Stimulated activated CD8-positive, alpha-beta memory T cell treated with anti-CD3 and anti-CD28 coated beads, Interleukin-7, amount 100 ng/mL, for 1 hour (primary cell): Measurements from ENCODE around the gene LINGO1.

Experiments
- DNase-seq, 2 donors: peaks; one replicate each; pipeline ENCODE4 v3.0.0-alpha.2; 2020; ENCODE audit warnings: low read depth in 2 of 2

Gene LINGO1

DNA sequence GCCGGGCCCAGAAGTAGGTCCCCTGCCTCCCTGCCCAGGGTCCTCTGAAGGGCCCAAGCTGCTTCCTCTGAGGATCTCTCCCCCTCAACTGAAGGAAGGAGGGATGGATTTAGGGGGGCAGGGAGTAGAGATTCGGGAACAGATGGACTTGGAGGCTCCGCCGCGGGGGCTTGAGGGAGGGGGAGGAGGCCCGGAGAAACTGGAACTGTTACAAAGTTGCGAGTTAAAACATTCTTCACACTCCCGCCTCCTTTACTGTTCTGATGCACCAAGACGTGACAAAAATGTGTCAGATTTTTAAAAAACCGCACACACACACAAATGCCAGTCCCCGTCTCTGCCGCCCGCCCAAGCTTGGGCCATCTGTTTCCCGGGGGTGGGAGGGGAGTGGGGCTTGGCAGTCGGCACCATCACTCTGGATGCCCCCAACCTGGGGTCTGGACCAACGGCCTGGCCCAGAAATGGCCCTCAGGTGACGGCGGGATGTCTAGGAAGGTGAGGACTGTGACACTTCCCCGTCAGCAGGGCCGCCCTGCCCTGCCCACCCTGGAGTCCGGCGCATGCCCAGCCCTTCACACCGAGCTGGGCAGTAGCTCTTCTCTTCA lies 25.0 kb upstream of the LINGO1 start:
- no peak for DNase-seq

DNA sequence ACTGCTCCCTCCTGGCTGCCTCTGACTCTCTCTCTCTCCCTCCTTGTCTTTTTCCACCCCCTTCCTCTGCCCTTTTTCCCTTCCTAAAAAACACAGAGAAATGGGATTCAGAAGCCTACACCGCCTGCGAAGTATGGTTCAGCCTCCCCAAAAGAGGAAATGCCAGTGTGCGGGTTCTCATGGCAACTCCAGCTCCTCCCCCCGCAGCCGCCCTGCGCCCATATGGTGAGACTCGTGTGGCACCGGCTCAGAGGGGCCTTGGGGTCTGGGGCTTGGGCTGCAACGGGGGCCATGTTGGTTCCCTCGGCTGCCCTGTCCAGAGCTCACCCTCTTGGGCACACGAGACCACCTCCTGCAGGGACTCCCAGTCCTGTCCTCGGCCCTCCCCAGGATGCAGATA lies 23.6 kb upstream of the LINGO1 start:
- no peak for DNase-seq

DNA sequence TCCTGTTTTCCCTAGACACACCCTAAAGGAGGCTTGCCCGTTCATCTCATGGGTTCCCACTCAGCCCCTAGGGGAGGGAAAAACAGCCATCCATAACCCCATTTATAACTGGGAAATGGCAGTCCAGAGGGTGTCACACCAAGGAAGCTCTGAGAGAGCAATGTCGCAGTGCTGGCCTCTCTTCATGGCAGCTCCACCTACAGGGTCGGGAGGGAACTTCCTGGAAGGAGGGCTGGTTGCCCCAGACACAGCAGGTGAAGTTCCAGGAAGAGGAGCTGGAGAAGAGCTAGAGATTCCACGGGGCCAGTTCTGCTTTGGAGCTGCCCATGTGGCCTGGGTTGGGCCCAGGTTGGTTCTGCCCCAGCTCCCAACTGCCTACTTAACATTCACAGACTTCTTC lies 22.3 kb upstream of the LINGO1 start:
- no peak for DNase-seq

DNA sequence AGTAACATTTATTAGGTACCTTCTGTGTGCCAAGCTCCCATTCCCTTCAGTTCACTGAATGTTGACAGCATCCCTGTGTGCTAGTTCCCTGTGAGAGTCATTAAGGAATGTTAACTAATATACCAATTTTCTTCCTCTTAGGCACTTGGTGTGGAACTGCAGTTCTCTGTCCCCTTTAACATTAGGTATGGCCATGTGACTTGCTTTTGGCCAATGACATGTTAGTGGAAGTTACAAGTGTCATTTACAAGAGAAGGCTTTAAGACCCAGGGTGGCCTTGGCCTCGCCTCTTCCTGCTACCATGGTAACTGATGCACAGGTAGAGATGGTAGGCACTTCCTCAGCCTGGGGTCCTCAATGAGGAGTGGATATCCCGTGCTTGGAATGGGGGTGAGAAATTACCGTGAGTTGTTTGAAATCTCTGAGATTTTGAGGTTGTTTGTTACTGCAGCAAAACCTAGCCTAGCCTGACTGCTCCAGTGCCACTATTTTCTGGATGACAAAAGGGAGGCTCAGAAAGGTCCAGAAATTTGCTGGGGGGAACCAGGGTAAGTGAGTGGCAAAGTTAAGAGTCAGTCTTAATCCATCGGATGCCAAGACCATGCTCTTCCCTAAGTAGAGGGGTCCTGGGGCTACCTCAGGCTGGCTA lies 21.2 kb upstream of the LINGO1 start:
- no peak for DNase-seq

DNA sequence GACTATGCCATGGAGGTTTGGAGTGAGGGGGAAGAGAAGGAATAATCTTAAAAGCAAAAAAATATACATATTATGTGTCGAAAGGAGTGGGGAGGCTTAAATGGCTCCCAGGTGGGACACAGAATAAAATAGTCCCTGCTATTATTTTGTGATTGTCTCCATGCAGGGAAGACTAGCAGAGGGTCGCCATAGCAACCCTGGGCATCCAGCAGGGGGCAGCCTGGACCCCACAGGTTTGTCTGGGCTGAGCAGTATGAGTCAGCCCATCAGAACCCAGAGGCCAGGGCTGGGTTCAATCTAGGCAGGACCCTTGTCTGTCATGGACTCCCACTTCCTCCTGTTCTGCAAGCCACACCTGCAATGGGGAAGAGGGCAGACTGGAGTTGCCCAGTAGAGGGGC lies 17.6 kb upstream of the LINGO1 start:
- no peak for DNase-seq

DNA sequence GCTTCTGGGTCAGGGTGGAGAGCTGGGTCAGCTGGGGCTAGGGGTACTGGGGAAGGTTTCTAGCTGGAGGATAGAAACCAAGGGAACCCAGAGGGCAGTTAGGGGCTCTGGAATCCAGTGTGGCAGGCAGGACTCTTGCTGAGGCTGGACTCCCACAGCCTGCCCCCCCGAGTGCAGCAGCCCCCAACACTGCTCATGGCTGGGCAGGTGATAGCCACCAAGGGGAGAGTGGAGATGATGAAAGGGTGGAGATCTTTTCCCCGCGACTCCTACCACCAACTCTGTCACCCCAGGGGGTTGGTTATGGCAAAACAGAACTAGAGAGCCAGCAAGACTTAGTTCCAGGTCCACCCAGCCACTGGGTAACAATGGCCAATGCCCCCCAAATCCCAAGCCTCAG lies 16.9 kb upstream of the LINGO1 start:
- no peak for DNase-seq

DNA sequence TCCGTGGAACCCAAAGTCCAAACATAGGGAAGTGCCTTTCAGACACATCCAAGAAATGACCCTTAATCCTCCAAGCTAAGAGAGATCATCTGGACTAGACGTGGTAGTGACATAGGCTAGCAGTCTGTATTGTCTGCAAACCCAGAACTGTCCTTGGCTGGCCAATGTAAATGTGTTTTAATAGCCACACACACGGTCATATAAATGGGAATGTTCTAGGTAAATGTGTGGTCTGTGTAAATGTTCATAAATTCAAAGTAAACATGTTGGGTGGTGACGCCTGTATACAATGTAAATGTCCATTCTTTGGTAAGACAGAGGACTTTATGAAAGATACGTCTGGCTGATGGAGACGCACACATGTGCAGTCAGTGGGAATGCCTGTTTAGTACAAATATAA lies 16.3 kb upstream of the LINGO1 start:
- no peak for DNase-seq

DNA sequence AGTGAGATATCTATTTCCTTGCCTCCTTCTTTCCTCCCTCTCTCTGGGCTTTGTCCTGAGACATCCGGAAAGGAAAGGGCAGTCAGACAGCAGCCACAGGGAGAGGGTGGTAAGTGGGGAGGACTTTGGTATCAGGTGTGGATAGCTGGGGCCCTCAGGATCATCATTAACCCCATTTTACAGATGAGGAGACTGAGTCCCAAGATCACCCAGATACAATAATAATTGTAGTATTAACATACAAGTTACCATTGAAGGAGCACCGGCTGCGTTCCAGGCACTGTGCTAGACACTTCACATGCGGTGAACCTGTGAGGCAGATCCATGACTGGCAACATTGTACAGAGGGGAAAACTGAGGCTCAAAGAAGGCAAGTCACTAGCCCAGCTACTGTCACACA lies 15.2 kb upstream of the LINGO1 start:
- DNase-seq = no peak

DNA sequence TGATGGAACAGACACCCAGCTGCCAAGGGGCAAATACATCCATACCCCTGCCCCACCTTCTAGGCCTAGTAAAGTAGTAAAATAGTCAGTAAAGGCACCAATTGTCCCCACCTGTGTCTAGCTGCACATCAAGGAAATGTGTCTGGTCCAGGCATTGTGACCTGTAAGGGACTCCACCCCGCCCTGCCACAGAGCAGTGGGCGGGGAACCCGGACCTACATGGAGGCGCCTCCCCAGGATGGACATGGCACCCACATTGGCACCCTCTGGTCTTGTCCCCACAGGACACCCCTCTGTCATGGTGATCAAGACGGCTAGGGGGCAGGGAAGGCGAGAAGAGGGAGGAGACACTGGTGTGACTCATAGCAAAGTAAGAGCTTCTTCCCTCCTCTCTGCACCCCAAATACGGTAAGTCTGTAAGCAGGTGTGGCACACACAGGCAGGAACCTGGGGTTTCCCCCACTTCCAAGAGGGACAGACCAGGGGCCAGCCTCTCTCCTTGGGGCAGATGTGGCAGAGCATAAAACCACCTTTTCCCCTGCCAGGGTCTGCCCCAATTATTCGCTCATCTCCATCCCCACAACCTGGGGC lies 13.5 kb upstream of the LINGO1 start:
- no peak for DNase-seq

DNA sequence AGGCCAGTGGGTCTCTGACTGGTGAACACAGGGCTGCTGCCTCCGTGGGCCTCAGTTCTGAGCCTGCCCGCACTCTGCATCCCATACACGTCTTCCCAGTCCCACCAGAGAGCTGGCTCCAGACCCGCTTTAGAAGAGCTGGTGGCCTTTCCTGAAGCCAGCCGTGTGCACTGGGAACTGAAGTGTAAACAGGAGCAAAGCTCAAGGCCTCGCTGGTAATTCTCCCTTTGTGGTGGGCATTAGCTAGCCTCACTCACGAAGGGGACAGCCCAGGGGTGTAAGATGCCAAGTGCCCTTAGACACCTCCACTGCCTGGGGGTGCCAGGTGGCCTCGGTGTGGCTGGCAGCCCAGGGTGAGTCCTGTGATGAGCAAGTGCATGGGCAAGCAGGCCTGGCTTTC lies 12.9 kb upstream of the LINGO1 start:
- no peak for DNase-seq

DNA sequence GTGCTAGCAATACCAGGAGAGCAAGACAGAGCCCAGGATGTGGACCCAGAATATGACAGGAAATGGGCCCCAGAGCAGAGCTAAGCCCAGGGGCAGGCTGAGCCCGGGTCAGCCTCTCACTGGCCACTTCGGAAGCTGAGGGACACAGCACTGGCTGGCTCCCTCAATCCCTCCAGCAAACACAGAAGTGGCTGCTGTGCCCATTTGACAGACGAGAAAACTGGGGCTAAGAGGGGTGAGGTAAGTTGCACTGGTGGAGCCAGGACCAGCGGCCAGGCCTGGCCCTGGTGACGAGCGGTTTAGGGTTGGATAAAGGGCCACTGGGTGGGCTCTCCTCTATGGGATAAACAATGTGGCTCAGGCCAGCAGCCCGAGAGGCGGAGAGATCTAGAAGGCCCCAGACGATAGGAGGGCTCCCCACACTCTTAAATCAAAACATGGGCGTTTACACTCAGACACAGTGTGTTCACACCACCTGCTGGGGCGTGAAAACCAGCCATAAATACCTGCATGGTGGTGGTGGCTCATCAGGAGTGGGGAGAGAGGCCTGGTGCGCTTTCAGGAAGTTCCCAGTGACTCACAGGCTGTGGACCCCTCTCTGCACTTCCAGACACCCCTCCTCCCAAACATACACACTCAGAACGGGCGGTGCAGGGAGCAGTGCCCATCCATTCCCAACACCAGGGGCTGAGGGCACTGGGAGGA lies 12.0 kb upstream of the LINGO1 start:
- DNase-seq = no peak

DNA sequence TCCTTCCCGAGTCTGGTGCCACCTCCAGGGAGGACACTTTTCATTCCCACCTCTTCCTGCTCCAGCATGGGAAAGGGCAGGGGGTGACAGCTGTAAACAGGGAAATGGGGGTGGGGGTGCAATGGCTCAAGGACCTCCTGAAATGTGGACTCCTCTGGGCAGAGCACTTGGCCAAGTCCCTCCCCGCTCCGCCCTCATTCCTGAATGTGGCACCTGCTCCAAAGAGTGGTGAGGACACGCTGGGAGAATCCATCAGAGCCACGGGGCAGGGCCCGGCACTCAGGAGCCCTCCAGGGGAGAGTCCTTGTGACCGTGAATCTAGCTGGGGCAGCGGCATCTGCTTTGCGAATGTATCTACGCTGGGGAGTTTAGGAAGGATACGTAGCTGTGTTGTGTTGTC lies 11.1 kb upstream of the LINGO1 start:
- no peak for DNase-seq

DNA sequence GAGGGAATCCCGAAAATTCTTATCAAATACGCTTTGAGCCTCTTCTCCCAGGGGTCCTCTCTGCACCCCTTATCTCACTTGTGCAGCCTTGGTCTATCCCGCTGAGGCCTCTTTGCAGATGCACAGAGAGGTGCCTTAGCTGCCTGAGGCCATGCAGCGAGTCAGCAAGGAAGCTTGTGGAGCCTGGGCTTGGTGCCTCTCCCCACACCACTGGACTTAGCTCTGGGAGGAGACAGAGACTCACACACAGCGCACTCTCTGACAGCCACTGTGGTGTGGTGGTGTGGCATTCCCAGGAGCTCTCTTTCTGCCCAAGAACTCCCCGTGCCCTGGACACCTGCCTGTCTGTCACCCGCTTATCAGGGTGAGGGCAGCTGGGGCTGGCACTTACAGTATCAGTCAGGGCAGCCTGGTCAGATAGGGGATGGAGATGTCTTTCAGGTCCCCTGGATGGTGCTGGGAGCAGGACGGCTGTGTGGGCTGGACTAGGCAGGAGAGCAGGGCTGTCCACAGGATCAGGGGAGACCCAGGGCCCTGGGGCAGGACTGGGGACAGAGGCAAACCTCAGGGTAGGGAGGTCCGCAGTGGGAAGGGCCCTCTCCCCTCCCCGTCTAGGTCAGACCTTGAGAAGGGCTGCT lies 10.2 kb upstream of the LINGO1 start:
- no peak for DNase-seq

DNA sequence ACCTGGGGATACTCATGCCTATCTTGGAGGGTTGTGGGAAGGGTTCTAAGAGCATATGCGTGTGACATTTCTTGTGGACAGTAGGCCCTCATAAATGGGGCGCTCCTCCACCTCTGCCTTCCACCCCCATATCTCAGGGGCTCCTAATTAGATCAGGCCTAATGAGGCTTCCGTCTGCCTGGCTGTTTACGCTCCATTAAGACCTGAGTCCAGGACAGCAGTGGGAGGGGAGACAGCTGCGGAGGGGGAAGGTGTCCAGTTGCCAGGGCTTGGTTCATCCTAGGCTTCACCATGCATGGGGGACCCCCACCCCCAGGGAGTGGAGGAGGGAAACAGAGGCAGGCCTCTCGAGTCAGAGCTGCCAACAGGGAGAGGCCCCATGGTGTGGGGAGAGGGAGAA lies 9.3 kb upstream of the LINGO1 start:
- DNase-seq = no peak

DNA sequence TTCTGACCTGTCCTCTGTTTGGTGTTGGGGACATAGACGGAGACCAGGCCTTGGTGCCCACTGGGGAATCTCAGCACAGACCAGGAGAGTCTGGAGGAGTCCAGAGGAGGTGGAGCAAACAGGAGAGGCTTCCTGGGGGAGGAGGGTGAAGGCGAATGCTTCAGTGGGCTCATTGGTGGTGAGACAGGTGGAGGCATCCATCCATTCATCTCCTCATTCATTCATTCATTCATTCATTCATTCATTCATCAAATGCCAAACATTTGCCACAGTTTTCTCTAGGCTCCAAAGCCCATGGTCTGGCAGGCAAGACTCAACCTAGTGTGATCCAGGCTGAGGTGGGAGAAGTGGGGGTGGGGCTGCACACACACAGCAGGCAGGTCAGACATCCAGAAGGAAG lies 7.9 kb upstream of the LINGO1 start:
- no peak for DNase-seq

DNA sequence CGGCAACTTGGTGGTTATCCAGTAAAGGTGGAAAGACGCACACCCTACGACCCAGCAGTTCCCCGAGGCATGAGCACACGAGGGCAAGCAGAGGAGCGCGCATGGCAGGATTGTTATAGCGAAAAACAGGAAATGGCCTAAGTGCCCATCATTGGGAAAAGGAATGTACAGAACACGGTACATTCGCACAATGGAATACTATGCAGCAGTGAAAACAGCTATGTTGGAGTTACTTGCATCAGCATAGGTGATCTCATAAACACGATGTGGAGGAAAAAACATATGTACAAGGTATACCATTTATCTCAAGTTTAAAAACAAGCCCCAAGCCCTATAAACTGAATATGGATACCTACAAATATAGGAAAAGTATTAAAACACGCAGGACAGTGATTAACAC lies 6.7 kb upstream of the LINGO1 start:
- no peak for DNase-seq

DNA sequence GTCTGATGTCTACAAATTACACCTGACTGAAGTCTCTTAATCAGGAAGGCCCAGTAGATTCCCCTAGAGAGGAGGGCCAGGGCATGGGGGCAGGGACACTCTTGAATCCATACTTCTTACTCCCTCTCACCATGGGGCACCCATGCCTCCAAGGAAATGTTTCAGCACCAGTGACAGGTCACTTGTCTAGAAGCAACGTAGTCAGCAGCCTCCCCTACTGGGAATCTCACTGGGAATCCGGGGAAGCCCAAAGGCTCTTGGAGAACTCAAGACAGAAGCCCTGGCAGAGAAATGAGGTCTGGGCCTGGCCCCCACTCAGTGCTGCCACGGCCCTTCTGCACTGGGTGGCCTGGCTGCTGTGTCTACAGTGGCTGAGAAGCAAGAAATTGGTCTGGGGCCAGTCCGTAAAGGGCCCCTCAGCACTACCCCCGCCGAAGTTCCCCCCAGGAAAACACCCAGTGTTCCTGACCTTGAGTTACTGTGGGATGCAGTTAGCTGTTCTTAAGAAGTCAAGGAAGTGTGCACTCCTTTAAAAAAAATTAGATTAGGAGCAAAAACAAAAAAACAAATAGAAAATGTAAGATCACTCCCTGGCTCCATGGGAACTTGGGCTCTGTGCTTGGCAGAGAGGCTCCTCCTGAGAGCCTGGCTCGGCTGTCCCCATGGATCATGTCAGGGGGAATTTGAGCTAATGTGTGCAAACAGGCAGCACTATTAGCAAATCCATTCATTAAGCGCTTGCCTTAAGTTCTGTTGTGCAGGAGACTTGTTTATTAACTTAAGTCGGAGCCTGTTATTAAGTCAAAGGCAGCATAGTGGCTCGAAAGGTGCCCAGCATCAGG lies 5.4 kb upstream of the LINGO1 start:
- no peak for DNase-seq

DNA sequence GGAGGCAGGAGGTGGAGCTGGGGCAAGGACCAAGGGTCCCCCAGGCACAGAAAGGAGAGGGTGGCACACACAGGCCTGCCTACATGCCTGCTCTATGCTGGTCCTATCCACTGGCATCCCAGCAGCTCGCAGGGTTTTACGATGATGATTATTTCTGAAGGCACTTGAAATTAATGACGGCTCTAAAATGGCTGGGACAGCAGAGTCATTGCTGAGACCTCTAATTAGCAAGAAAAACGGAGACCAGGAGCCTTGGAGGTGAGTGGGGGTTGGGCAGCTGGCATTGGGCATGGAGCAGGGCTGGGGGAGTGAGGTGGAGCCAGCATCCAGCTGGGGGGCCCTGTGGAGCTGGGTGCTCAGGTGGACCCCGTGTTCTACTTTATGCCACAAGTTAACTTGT lies 3.5 kb upstream of the LINGO1 start:
- DNase-seq = no peak

DNA sequence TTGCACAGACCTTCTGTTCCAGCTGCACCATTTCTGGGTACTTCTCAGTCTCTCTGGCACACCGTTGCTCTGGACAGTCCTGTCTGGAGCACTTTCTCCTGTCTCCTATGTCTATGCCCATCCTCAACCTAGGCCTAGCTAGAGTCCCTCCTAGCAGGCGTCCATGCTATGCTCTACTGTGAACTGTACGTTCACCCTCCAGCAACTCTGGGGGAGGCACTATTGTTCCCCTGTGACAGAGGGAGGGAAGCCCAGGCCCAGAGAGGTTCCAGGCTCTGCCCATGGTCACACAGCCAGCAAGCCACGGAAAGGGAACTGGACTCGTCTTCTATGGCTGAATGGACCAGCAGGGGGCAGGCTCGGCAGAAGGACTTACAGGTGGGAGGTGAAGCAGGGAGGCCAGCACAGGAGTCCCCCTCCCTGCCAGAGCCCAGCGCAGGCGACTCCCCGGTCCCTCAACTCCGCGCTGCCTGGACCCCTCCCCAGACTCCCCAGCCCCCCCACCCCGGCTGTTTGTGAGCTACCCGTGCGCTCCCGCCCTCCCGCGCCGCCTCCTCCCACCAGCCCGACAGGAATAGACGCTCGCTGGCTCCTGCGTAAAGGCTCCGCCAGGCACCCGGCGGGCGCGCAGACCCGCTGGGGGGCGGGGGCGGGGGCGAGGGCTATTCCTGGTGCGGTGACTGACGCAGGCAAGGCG lies 1.7 kb upstream of the LINGO1 start:
- peak in 1 of 2 donors; percentile 18 for DNase-seq

DNA sequence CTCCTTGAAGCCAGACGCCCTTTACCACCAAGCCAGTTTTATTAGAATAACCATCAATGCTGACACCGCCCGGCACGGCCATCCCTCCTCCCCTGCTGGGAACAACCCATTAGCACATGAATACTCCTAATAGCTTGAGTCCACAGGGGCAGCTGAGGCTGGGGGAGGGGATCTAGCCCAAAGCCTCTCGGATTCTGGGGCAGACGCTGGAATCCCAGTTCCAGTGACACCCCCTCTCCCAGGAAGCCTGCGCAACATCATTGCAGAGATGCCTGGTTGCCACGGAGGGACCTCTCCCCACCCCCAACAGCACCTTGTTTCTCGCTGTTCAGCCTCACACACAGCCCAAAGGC lies 1.2 kb upstream of the LINGO1 start:
- DNase-seq = no peak
